ENCODE measurements around the gene METTL4. TPM values are rescaled to one million over a fixed set of nuclear protein-coding genes. Genes with fewer than 3 reads are reported as not detected.

The METTL4 gene
- total and polyA plus RNA-seq, 2 donors (not counting 3 experiments of a cell fraction or from before 2014, with no cell fraction given), result 8.3 to 17.4 TPM

GRCh38 chr18:2522112-2522511, 49.2 kb downstream of the METTL4 start:
- FAIRE-seq (no peak), DNase-seq (ENCODE audit: low read depth, low spot score) (no peak)
- Histone ChIP-seq H2AFZ (ENCODE audit: low read depth, low read length) (no peak overlapping the region), H3K79me2 (ENCODE audit: control insufficient read depth, insufficient read depth, low read length) (no peaks in the 10 kb centered on the region), H3K4me1 (ENCODE audit: control insufficient read depth, extremely low read depth, insufficient read depth, low read length) (no peaks in the 10 kb centered on the region), H3K27me3 (ENCODE audit: control insufficient read depth in 2 of 2, insufficient read depth in 2 of 2, low read length in 2 of 2) (no peaks in the 10 kb centered on the region), H3K27ac (ENCODE audit: insufficient read depth, low read depth, low read length) (no peak overlapping the region), H3K4me2 (ENCODE audit: insufficient read depth, low read length) (no peak overlapping the region), H3K4me3 (replicated peaks in 1 of 3; ENCODE audit: insufficient read depth in 1 of 3, low read depth in 1 of 3, low read length in 3 of 3) (no peak overlapping the region), H3K9me1 (replicated peaks; ENCODE audit: control insufficient read depth, extremely low read depth, insufficient read depth, low read length) (no peaks in the 10 kb centered on the region), H3K36me3 (ENCODE audit: control insufficient read depth in 2 of 2, extremely low read depth in 1 of 2, insufficient read depth in 2 of 2, low read length in 2 of 2) (no peaks in the 10 kb centered on the region), H4K20me1 (replicated peaks; ENCODE audit: control insufficient read depth, extremely low read depth, insufficient read depth, low read length) (no peaks in the 10 kb centered on the region), H3K9me3 (replicated peaks; ENCODE audit: control insufficient read depth, insufficient read depth, low read length) (no peaks in the 10 kb centered on the region), H3K9ac (replicated peaks; ENCODE audit: extremely low read depth, insufficient read depth, low read length) (no peak overlapping the region)
- TF ChIP-seq GATA2 (IDR thresholded peaks at IDR 0.05; ENCODE audit: insufficient read depth, insufficient read length, low read depth, low read length), result no peak
- no TSS peak for BruUV-seq (replicated peaks)
- POLR2A ChIA-PET, result no interaction called here
- CTCF ChIA-PET, result interaction anchor here (1.7 to 4.0 kb wide), 2 partner anchors 20 to 418 kb away, joined by 6 to 16 read pairs; no protein-coding TSS in a partner anchor
- dilution Hi-C loops (cut with MboI; ENCODE audit: extremely low pct_ligation_motif_present, low sequenced_read_pairs) (no loop called here), intact Hi-C loops (cut with micrococcal nuclease) (no loop called here)

- no peaks in the 10 kb centered on the region for H3K9me1 ChIP-seq (replicated peaks; ENCODE audit: control insufficient read depth, extremely low read depth, insufficient read depth, low read length)
- H2AFZ ChIP-seq (ENCODE audit: low read depth, low read length), result no peak overlapping the region
- H3K79me2 ChIP-seq (ENCODE audit: control insufficient read depth, insufficient read depth, low read length), result no peaks in the 10 kb centered on the region
- no peak for DNase-seq (ENCODE audit: low read depth, low spot score)
- dilution Hi-C loops (cut with MboI; ENCODE audit: extremely low pct_ligation_motif_present, low sequenced_read_pairs) (no loop called here), intact Hi-C loops (cut with micrococcal nuclease) (loop anchor here (10.0 kb wide), 1 partner anchor 104 kb away; no protein-coding TSS in a partner anchor)
- no peaks in the 10 kb centered on the region for H3K36me3 ChIP-seq (ENCODE audit: control insufficient read depth in 2 of 2, extremely low read depth in 1 of 2, insufficient read depth in 2 of 2, low read length in 2 of 2)
- no peak overlapping the region for H3K9ac ChIP-seq (replicated peaks; ENCODE audit: extremely low read depth, insufficient read depth, low read length)
- no peak overlapping the region for H3K4me2 ChIP-seq (ENCODE audit: insufficient read depth, low read length)
- ChIA-PET POLR2A (no interaction called here), CTCF (interaction anchor here (1.0 to 1.3 kb wide), 2 partner anchors 24 to 29 kb away, joined by 3 to 4 read pairs; no protein-coding TSS in a partner anchor)
- no TSS peak for BruUV-seq (replicated peaks)
- no peak overlapping the region for H3K4me3 ChIP-seq (replicated peaks in 1 of 3; ENCODE audit: insufficient read depth in 1 of 3, low read depth in 1 of 3, low read length in 3 of 3)
- no peaks in the 10 kb centered on the region for H4K20me1 ChIP-seq (replicated peaks; ENCODE audit: control insufficient read depth, extremely low read depth, insufficient read depth, low read length)
- H3K9me3 ChIP-seq (replicated peaks; ENCODE audit: control insufficient read depth, insufficient read depth, low read length), result no peaks in the 10 kb centered on the region
- peaks cover 26% of the 10 kb centered on the region for H3K4me1 ChIP-seq (ENCODE audit: control insufficient read depth, extremely low read depth, insufficient read depth, low read length)
- H3K27ac ChIP-seq (ENCODE audit: insufficient read depth, low read depth, low read length), result no peak overlapping the region
- no peaks in the 10 kb centered on the region for H3K27me3 ChIP-seq (ENCODE audit: control insufficient read depth in 2 of 2, insufficient read depth in 2 of 2, low read length in 2 of 2)
- TF ChIP-seq MAX (IDR thresholded peaks at IDR 0.05; ENCODE audit: insufficient read depth, insufficient read length) (no peak), MYC (IDR thresholded peaks at IDR 0.05; ENCODE audit: low read depth, low read length) (no peak), JUN (IDR thresholded peaks at IDR 0.05; ENCODE audit: borderline replicate concordance, insufficient read depth, insufficient read length, low read depth) (no peak), POLR2AphosphoS5 (IDR thresholded peaks at IDR 0.05; ENCODE audit: insufficient read depth, low read depth, low read length) (no peak), CTCF (IDR thresholded peaks at IDR 0.05; ENCODE audit: extremely low read depth in 1 of 2, insufficient read depth in 1 of 2, low read depth in 1 of 2, low read length in 2 of 2) (no peak)
- FAIRE-seq, result no peak
These were observed 52.8 kb downstream of the METTL4 start for GRCh38 chr18:2518473-2518872.

All from endothelial cell of umbilical vein (primary cell).